Vagina (tissue), 2 donors: Measurements from ENCODE around the gene MDFI. TPM values are rescaled to one million over a fixed set of nuclear protein-coding genes. Genes with fewer than 3 reads are reported as not detected.
A peak's percentile ranks its signal among the peaks of the same experiment; 100 is the strongest.

Experiments used
- DNase-seq, 2 donors: peaks; one replicate each; pipeline ENCODE4 v3.0.0-alpha.2; 2017; ENCODE audit errors: extremely low spot score in 2 of 2
- H3K27ac ChIP-seq: fragments of 200-600 bp; sonication (generic); one replicate; pipeline ENCODE4 v1.5.1; 2019
- H3K27me3 ChIP-seq: fragments of 200-600 bp; sonication (generic); one replicate; pipeline ENCODE4 v1.5.1; 2019
- H3K36me3 ChIP-seq, 2 donors: fragments of 200-600 bp; sonication (generic); one replicate each; pipeline ENCODE4 v1.5.1; 2017 to 2019
- H3K4me1 ChIP-seq: fragments of 200-600 bp; sonication (generic); one replicate; pipeline ENCODE4 v1.5.1; 2019
- H3K4me3 ChIP-seq, 2 donors: fragments of 200-600 bp; sonication (generic); 1 replicate in 1 of 2; 2 replicates in 1 of 2; pipeline ENCODE4 v1.5.1; 2016 to 2019
- H3K9me3 ChIP-seq: fragments of 200-600 bp; sonication (generic); one replicate; pipeline ENCODE4 v1.5.1; 2019
- CTCF ChIP-seq, 3 experiments: fragments of 450-650 bp in 2 of 3; fragments of 200-600 bp in 1 of 3; sonication (generic) in 1 of 3; IDR thresholded peaks; one replicate each; pipeline ENCODE4 v1.5.1; 2017 to 2019; ENCODE audit warnings: antibody characterized with exemption in 3 of 3, mild to moderate bottlenecking in 2 of 3, moderate library complexity in 2 of 3
- POLR2A ChIP-seq, 2 donors: fragments of 450-650 bp; IDR thresholded peaks; one replicate each; pipeline ENCODE4 v1.6.1; 2017; ENCODE audit warnings: antibody characterized with exemption in 2 of 2, mild to moderate bottlenecking in 2 of 2, moderate library complexity in 2 of 2
- POLR2AphosphoS5 ChIP-seq, 2 donors: sonication (generic); formaldehyde crosslinking; IDR thresholded peaks; one replicate each; pipeline ENCODE4 v1.9.0; 2017; ENCODE audit warnings: antibody characterized with exemption in 2 of 2, mild to moderate bottlenecking in 2 of 2, low read depth in 1 of 2; ENCODE audit not compliant: insufficient read depth in 1 of 2
- intact Hi-C: fragments of 100-400 bp; cut with DNase I; formaldehyde crosslinking; loops from one replicate; pipeline ENCODE4 v1.15.1; 2023
- total RNA-seq: library from RNA; depleted of rRNA; stranded (reverse); fragments of >200 nt; gene quantifications from one replicate; pipeline ENCODE4 v1.2.3, GENCODE V29; 2016

The MDFI gene
- total RNA-seq, 1 donor from 2014 or later: 37.3 TPM

- DNase-seq: no peak
- H3K36me3 ChIP-seq: no peaks in the 10 kb centered on the region
- intact Hi-C loops: no loop called here
- no peak overlapping the region for H3K27ac ChIP-seq
- no peak for TF ChIP-seq CTCF (IDR thresholded peaks at IDR 0.05)
- TF ChIP-seq POLR2AphosphoS5 (IDR thresholded peaks at IDR 0.05; ENCODE audit: insufficient read depth in 1 of 2, low read depth in 1 of 2): no peak
- TF ChIP-seq POLR2A (IDR thresholded peaks at IDR 0.05): no peak
- no peaks in the 10 kb centered on the region for H3K9me3 ChIP-seq
- H3K27me3 ChIP-seq: no peaks in the 10 kb centered on the region
- no peak overlapping the region for H3K4me3 ChIP-seq
- no peaks in the 10 kb centered on the region for H3K4me1 ChIP-seq
These were observed 58.5 kb downstream of the MDFI start for GRCh38 chr6:41696788-41697187.

- peak overlapping the region; percentile 4 for H3K27ac ChIP-seq
- no peak overlapping the region for H3K4me3 ChIP-seq
- H3K9me3 ChIP-seq: no peaks in the 10 kb centered on the region
- H3K27me3 ChIP-seq: no peaks in the 10 kb centered on the region
- no peaks in the 10 kb centered on the region for H3K36me3 ChIP-seq
- no peaks in the 10 kb centered on the region for H3K4me1 ChIP-seq
- no peak for DNase-seq
- TF ChIP-seq POLR2AphosphoS5 (IDR thresholded peaks at IDR 0.05; ENCODE audit: insufficient read depth in 1 of 2, low read depth in 1 of 2): no peak
- TF ChIP-seq CTCF (IDR thresholded peaks at IDR 0.05): no peak
- no peak for TF ChIP-seq POLR2A (IDR thresholded peaks at IDR 0.05)
- intact Hi-C loops: no loop called here
These were observed 59.9 kb downstream of the MDFI start for GRCh38 chr6:41697861-41698781.

GRCh38 chr6:41699063-41699462 is 60.8 kb downstream of the MDFI start:
- Histone ChIP-seq H3K4me3 (no peak overlapping the region), H3K36me3 (no peaks in the 10 kb centered on the region), H3K9me3 (no peaks in the 10 kb centered on the region), H3K27ac (peak overlapping the region; percentile 4), H3K27me3 (no peaks in the 10 kb centered on the region), H3K4me1 (no peaks in the 10 kb centered on the region)
- TF ChIP-seq POLR2A (IDR thresholded peaks at IDR 0.05): no peak
- TF ChIP-seq POLR2AphosphoS5 (IDR thresholded peaks at IDR 0.05; ENCODE audit: insufficient read depth in 1 of 2, low read depth in 1 of 2): no peak
- TF ChIP-seq CTCF (IDR thresholded peaks at IDR 0.05): no peak
- intact Hi-C loops: no loop called here
- DNase-seq: no peak

GRCh38 chr6:41700463-41701347 is 62.4 kb downstream of the MDFI start:
- peaks cover 8% of the 10 kb centered on the region for H3K4me1 ChIP-seq
- no peaks in the 10 kb centered on the region for H3K27me3 ChIP-seq
- H3K9me3 ChIP-seq: no peaks in the 10 kb centered on the region
- H3K36me3 ChIP-seq: no peaks in the 10 kb centered on the region
- H3K4me3 ChIP-seq: no peak overlapping the region
- no peak overlapping the region for H3K27ac ChIP-seq
- TF ChIP-seq POLR2AphosphoS5 (IDR thresholded peaks at IDR 0.05; ENCODE audit: insufficient read depth in 1 of 2, low read depth in 1 of 2) (no peak), CTCF (IDR thresholded peaks at IDR 0.05) (no peak), POLR2A (IDR thresholded peaks at IDR 0.05) (no peak)
- intact Hi-C loops: no loop called here
- no peak for DNase-seq
